Fibroblast of peridontal ligament (primary cell): ENCODE data around the gene DPEP2.
"Not testable (repeated sequence)": the region's sequence is repeated elsewhere in the genome, so short reads cannot be mapped to it uniquely, and the experiment has no call there.

Experiments used
- DNase-seq: peaks from one replicate; pipeline ENCODE4 v3.0.0-alpha.2; 2010; ENCODE audit errors: extremely low read depth

DPEP2 gene

DNA sequence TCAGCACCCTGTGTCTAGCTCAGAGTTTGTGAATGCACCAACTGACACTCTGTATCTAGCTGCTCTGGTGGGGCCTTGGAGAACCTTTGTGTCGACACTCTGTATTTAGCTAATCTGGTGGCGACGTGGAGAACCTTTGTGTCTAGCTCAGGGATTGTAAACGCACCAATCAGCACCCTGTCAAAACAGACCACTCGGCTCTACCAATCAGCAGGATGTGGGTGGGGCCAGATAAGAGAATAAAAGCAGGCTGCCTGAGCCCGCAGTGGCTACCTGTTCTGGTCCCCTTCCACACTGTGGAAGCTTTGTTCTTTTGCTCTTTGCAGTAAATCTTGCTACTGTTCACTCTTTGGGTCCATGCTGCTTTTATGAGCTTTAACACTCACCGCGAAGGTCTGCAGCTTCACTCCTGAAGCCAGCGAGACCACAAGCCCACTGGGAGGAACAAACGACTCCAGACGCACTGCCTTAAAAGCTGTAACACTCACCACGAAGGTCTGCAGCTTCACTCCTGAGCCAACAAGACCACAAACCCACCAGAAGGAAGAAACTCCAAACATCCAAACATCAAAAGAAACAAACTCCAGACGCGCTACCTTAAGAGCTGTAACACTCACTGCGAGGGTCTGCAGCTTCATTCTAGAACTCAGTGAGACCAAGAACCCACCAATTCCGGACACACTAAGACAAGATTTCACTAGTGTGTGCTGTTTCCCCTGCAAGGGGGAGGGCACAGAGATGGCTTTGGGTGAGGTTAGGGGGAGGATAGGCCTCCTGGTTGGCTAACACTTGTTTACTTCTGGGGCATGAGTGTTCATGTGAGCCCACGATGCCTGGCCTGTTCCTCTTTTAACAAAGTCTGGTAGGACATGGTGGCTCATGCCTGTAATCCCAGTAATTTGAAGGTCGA, at the start of gene DPEP2:
Gene DPEP2, minus strand, starts transcription at position 706 of the 910 bp plus-strand sequence. CDS start 6,272 bp downstream, outside the sequence.
- DNase-seq, result not testable (repeated sequence)

DNA sequence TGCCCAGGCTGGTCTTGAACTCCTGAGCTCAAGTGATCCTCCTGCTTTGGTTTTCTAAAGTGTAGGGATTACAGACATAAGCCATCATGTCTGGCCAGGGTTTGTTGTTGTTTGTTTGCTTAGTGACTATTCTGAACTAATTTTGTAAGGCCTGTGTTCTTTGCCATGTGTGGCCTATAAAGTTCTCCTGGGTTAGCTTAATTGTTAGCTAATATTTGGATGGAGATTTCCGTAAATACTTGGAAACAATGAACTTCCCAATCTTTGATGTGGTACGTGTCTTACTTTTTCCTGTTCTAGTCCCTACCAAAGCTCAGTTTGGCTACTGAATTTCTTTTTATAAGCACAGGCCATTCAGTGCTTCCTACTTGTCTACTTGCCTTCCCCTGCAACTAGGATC, 48.7 kb upstream of the DPEP2 start:
- no peak for DNase-seq

GRCh38 chr16:68046106-68046505, 46.8 kb upstream of the DPEP2 start:
- peak; percentile 13 for DNase-seq

GRCh38 chr16:68041783-68042182, 42.5 kb upstream of the DPEP2 start:
- no peak for DNase-seq

DNA sequence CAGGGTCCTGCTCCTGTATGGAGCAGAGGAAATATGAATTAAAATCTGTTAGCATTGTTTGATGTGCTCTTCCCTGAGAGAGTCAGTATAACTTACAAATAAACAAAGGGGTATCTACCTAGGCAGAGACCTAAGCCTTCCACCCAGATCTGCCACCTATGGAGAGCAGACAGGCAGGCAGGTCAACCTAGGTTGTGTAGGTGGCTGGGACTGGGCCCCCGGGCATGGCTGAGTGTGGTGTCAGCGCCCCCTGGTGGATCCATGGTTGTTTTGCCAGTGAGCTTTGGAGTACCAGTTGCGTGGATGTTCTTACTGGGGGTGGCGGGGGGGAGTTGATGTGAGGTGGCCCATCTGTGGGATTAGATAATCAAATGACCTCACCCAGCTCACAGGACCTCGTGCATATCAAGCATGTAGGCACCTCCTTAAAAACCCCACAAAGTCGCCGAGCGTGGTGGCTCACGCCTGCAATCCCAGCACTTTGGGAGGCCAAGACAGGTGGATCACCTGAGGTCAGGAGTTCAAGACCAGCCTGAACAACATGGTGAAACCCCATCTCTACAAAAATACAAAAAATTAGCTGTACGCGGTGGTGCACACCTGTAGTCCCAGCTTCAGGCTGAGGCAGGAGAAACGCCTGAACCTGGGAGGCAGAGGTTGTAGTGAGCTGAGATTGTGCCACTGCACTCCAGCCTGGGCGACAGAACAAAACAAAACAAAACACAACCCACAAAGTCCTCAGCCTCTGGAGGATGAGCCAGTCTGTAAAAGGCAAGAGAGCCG, 41.4 kb upstream of the DPEP2 start:
- peak; percentile 56 for DNase-seq

GRCh38 chr16:68037841-68038597, 38.7 kb upstream of the DPEP2 start:
- no peak for DNase-seq

- no peak for DNase-seq
Observed at GRCh38 chr16:68035227-68035626, 35.9 kb upstream of the DPEP2 start.

DNA sequence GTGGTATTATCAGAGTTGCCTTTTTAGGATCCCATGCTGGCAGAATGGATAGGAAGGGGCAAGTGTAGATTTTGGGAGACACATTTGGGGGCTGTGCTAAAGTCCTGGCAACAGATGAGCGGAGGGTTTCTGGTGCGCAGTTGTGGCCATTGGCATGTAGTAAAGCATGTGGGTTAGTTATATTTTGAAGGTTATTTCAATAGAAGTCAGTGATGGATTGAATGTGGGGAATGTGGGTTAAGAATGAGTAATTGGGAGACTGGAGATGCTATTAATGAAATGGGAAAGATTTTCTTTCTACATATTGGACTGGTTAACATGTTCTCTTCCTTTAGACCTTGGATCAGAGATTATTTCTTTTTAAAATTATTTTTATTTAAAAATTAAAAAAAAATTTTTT, 33.8 kb upstream of the DPEP2 start:
- no peak for DNase-seq

DNA sequence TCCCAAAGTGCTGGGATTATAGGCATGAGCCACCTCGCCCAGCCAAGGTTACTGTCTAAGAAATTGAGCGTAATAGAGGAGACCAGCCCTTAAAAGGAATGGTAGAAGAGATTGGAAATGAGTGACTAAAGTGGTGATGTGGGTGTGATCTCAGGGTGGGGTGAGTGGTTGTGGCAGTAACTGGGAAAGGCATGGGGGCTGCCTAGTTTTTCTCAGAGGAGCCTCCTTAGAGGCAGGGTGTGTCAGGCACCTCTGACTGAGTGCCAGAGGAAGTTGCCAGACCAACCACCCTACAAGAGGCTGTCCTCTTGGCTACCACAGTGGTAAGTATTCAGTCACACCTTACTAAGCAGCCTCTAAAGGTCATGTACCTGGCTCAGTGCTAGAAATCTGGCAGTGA, 32.7 kb upstream of the DPEP2 start:
- no peak for DNase-seq

DNA sequence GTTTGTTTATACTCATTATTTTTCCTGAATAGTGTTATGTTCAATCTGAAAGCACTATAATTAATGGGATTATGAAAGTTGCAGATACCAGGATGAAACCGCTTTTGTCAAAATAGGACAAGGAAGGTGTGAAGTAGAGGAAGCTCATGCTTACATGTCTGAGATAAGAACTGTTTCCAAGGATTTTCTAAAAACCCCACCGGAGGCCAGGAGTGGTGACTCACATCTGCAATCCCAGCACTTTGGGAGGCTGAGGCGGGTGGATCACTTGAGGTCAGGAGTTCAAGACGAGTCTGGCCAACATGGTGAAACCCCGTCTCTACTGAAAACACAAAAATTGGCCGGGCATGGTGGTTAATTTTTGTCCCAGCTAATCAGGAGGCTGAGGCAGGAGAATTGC, 30.8 kb upstream of the DPEP2 start:
- DNase-seq, result peak; percentile 34

- no peak for DNase-seq
Observed at GRCh38 chr16:68028996-68029395, 29.7 kb upstream of the DPEP2 start.

- DNase-seq, result peak; percentile 93
Observed at GRCh38 chr16:68022728-68023537, 23.6 kb upstream of the DPEP2 start, which contains the start of the genes DDX28 and DUS2. TSS of gene DDX28 (minus strand) at chr16:68023232. CDS start at chr16:68023202, 30 bp downstream. TSS of gene DUS2 (plus strand) at chr16:68023284. CDS start at chr16:68038024, 14,740 bp downstream.

GRCh38 chr16:68022278-68022727, 23.0 kb upstream of the DPEP2 start:
- no peak for DNase-seq

GRCh38 chr16:68021490-68021889, 22.2 kb upstream of the DPEP2 start:
- DNase-seq, result no peak

GRCh38 chr16:68019167-68019680, 19.9 kb upstream of the DPEP2 start:
- no peak for DNase-seq

DNA sequence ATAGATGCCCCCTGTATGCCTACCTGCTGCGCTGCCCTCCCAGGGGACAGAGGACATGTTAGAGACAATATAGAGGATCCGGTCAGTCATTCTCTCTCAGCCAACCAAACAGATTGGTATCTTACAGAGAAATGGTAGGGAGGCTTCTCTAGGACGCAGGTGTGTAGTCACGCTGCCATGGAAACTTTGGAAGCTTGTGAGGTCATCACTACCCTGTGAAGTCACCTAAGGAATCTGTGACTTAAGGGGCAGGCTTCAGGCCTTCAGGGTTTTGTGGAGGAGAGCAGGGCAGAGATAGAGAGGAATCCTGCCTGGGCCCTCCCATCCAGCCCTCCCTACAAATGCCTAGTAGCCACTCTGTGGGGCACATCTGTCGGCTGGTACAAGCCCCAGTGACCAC, 16.4 kb upstream of the DPEP2 start, which contains the start of gene DPEP2NB:
Gene DPEP2NB, minus strand, starts transcription at position 231 of the 400 bp plus-strand sequence. Its CDS starts 141 bp downstream, at position 90.
- no peak for DNase-seq

- no peak for DNase-seq
Observed at GRCh38 chr16:68013440-68013839, 14.2 kb upstream of the DPEP2 start.

DNA sequence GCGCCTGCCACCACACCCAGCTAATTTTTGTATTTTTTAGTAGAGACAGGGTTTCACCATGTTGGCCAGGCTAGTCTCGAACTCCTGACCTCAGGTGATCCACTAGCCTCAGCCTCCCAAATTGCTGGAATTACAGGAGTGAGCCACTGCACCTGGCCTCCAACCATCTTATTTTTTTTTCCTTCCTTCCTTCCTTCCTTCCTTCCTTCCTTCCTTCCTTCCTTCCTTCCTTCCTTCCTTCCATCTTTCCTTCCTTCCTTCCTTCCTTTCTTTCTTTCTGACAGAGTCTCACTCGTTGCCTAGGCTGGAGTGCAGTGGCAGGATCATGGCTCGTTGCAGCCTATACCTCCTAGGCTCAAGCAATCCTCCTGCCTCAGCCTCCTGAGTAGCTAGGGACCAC, 10.6 kb upstream of the DPEP2 start:
- not testable (repeated sequence) for DNase-seq

DNA sequence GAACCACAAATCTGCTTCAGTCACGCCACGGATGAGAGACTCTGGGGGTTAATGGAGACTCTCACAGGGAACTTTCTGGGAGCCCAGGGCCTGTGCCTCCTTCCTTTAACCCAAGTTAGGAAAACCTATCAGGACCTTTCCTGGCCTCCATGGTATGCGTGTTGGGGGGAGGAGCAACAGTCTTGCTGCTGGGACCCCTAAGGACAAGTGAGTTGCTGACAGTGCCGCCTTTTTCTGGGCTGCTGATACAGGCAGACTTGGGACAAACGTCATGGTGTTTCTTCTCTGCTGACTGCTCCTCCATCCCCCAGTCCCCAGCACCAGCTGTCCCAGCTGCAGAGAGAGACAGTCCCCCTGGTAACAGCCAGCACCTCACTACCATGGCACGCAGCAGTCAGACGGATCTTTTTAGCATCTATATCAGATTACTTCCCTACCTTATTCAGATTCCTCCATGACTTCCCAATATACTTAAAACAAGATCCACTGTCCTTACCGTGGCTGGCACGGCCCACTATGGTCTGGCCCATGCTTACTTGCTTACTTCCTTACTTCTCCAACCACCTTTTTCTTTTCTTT, 10.0 kb upstream of the DPEP2 start:
- DNase-seq, result no peak

DNA sequence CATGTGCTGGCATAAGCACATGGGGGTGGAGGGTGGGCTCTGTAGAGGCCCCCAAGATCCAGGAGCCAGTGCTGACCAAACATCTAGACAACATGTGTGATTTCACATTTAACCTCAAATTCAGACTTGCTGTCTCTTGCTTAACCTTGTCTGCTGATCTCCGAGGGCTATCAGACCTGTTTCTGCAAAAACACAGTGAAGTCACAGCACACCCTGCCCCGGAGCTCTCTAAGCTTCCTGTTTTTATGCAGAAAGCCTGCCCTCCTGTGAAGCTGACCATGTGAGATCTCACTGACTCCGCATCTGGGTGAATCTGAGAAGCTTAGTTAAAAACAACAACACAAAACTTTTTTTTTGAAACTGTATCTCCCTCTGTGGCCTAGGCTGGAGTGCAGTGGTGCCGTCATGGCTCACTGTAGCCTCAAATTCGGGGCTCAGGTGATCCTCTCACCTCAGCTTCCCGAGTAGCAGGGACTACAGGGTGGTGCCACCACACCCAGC, 6.6 kb upstream of the DPEP2 start:
- no peak for DNase-seq
